Adrenal gland (tissue), 12 donors: ENCODE results near the gene KCNN3. TPM values are rescaled to one million over a fixed set of nuclear protein-coding genes. Genes with fewer than 3 reads are reported as not detected.

Source experiments
- DNase-seq, 7 donors: peaks; one replicate each; pipeline ENCODE4 v3.0.0-alpha.2; 2019 to 2020
- H3K27ac ChIP-seq, 5 donors: fragments of 200-600 bp; sonication (generic) in 4 of 5; 1 replicate in 3 of 5; 2 replicates in 2 of 5; pipeline versions ENCODE4 v1.5.1 to v1.8.0; 2016 to 2020; ENCODE audit warnings: mild to moderate bottlenecking in 1 of 5
- H3K27me3 ChIP-seq: fragments of 200-600 bp; 2 replicates; pipeline ENCODE4 v1.8.0; 2021
- H3K36me3 ChIP-seq, 2 donors: fragments of 200-600 bp; replicated peaks in 1 of 2; 1 replicate in 1 of 2; 2 replicates in 1 of 2; pipeline versions ENCODE4 v1.5.1 to v1.8.0; 2018 to 2022
- H3K4me1 ChIP-seq, 2 donors: fragments of 200-600 bp; replicated peaks in 1 of 2; 1 replicate in 1 of 2; 2 replicates in 1 of 2; pipeline versions ENCODE4 v1.5.1 to v1.8.0; 2018 to 2021
- H3K4me3 ChIP-seq, 4 donors: fragments of 200-600 bp; sonication (generic) in 3 of 4; one replicate each; pipeline ENCODE4 v1.5.1; 2016 to 2018
- H3K9me3 ChIP-seq, 3 donors: fragments of 200-600 bp; sonication (generic) in 1 of 3; replicated peaks in 1 of 3; 1 replicate in 2 of 3; 2 replicates in 1 of 3; pipeline versions ENCODE4 v1.5.1 to v1.8.0; 2016 to 2021
- POLR2A ChIP-seq, 2 donors: fragments of 450-650 bp; IDR thresholded peaks; one replicate each; pipeline ENCODE4 v1.6.1; 2017; ENCODE audit warnings: antibody characterized with exemption in 2 of 2, mild to moderate bottlenecking in 2 of 2, moderate library complexity in 1 of 2
- WGBS, 4 donors: extraction: QIAGEN DNeasy Blood & Tissue Kit in 2 of 4; methylation state at CpG; one replicate each; pipeline versions ENCODE4 v1.1.5 to v1.1.7; 2013 to 2017; 5-methylcytosine and 5-hydroxymethylcytosine counted together
- intact Hi-C, 2 donors: fragments of 100-400 bp; cut with DNase I; formaldehyde crosslinking; loops; one replicate each; pipeline versions ENCODE4 v1.14.1 to v1.15.0; 2022 to 2023
- polyA plus RNA-seq, 3 donors: library from polyadenylated mRNA; stranded (reverse); fragments of 200-250 nt in 2 of 3; fragments of 350-450 nt in 1 of 3; fragmentation: Illumina TruSeq in 1 of 3; extraction: RNeasy Lipid Tissue Mini Kit (QIAGEN cat#74804) in 1 of 3; gene quantifications; one replicate each; pipeline ENCODE4 v1.2.3, GENCODE V29; 2013 to 2014
- total RNA-seq, 9 donors: library from RNA; depleted of rRNA in 4 of 9; stranded (reverse); fragments of >200 nt in 4 of 9; fragments of 120-200 nt in 1 of 9; fragmentation: NEBNext Ultra II Directional in 1 of 9; extraction: Animal tissue kit (Norgen Biotek cat#: 25700) in 1 of 9; gene quantifications; one replicate each; pipeline versions ENCODE4 v1.1.0 to v1.2.4, GENCODE V29; 2013 to 2023
- TF ChIP-seq, protein P1 (sequence below), 6 experiments: fragments of 450-650 bp in 4 of 6; fragments of 200-600 bp in 2 of 6; sonication (generic) in 1 of 6; IDR thresholded peaks; 1 replicate in 5 of 6; 2 replicates in 1 of 6; pipeline versions ENCODE4 v1.5.1 to v1.8.0; 2016 to 2021; ENCODE audit warnings: antibody characterized with exemption in 6 of 6, mild to moderate bottlenecking in 2 of 6, moderate library complexity in 1 of 6
- donor health status: healthy with polysubstance abuse.
- donor health status: Bipolar disorder and iron deficiency.
- donor health status: DM: yes; HTN: yes; CAD: no.
- donor health status: DM: no; HTN: no; CAD: no.
- donor health status: DM: no; HTN: no; CAD: no.
- donor health status: DM: yes; HTN: yes; CAD: no.

Gene KCNN3
- total and polyA plus RNA-seq, 12 donors, result 0.17 to 2.3 (median 0.97) TPM

DNA sequence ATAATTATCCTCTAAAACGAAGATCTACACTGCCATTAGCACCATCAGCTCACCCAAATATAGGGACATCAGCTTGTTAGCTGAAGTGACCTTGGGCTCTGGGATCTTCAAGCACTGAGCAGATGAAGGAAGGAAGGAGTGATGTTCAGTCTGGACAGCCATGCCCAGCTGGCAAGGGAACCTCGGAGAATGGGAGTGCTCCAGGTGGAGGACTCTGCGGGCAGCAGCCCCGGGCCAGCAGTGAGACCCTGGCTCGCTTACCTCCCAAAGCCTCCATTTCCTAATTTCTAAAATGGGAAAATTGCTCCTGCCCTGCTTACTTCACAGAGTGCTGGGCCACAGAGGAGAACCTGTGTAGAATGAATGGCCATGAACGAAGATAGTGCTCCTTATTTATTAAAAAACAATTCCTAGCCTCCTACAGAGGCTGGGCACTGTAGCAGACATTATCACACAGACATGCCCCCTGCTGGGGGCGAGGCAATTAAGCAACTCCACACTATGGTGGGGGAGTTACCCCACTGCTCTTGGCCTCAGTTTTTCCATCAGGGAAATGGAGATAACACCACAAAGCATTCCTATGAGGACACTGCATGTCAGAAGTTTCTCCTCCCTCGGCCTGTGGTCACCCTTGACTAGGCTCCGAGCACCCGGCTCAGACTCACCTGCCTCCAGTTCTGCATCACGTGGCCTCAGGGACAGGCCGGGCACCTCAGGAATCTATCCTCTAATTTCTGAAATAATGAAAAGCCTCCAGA is 117.6 kb downstream of the KCNN3 start:
- Histone ChIP-seq H3K27ac (peak overlapping the region in 1 of 5 donors; percentile 38), H3K4me1 (peaks cover 0 to 8% of the 10 kb centered on the region in 2 donors), H3K27me3 (peaks cover 12% of the 10 kb centered on the region), H3K9me3 (no peaks in the 10 kb centered on the region), H3K4me3 (no peak overlapping the region), H3K36me3 (no peaks in the 10 kb centered on the region)
- intact Hi-C loops, result no loop called here
- no peak for TF ChIP-seq POLR2A (IDR thresholded peaks at IDR 0.05)
- TF ChIP-seq, protein P1, sequence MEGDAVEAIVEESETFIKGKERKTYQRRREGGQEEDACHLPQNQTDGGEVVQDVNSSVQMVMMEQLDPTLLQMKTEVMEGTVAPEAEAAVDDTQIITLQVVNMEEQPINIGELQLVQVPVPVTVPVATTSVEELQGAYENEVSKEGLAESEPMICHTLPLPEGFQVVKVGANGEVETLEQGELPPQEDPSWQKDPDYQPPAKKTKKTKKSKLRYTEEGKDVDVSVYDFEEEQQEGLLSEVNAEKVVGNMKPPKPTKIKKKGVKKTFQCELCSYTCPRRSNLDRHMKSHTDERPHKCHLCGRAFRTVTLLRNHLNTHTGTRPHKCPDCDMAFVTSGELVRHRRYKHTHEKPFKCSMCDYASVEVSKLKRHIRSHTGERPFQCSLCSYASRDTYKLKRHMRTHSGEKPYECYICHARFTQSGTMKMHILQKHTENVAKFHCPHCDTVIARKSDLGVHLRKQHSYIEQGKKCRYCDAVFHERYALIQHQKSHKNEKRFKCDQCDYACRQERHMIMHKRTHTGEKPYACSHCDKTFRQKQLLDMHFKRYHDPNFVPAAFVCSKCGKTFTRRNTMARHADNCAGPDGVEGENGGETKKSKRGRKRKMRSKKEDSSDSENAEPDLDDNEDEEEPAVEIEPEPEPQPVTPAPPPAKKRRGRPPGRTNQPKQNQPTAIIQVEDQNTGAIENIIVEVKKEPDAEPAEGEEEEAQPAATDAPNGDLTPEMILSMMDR (IDR thresholded peaks at IDR 0.05), result no peak
- 73 to 84% (median 78%) methylated on average over 12 of the region's 12 CpGs for WGBS, 4 donors
- peak in 1 of 7 donors; percentile 36 for DNase-seq

DNA sequence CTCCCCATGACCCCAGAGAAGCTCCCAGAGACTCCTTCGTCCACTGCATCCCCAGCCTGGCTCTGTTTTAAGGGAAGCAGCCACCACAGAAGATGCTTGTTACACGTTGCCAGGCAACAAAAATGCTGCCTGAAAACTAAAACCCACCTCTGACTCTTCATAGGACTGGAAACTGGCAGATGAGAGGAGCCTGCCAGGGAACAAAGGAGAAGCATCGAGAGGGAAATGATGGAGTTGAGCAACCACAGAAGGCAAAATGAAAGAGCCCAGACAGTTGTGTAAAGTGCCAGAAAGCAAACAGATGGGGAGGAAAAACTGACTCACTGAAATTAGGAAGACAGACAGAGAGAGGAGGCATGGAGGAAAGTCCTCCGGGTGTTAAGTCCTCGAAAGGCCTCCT is 118.4 kb downstream of the KCNN3 start:
- Histone ChIP-seq H3K4me1 (peaks cover 0 to 16% of the 10 kb centered on the region in 2 donors), H3K27ac (peak overlapping the region in 1 of 5 donors; percentile 38), H3K9me3 (no peaks in the 10 kb centered on the region), H3K4me3 (no peak overlapping the region), H3K36me3 (no peaks in the 10 kb centered on the region), H3K27me3 (peaks cover 12% of the 10 kb centered on the region)
- intact Hi-C loops, result no loop called here
- 57 to 69% (median 63%) methylated on average over 5 of the region's 5 CpGs for WGBS, 4 donors
- DNase-seq, result peak in 1 of 7 donors; percentile 51
- TF ChIP-seq, protein P1 (IDR thresholded peaks at IDR 0.05), result no peak
- no peak for TF ChIP-seq POLR2A (IDR thresholded peaks at IDR 0.05)

DNA sequence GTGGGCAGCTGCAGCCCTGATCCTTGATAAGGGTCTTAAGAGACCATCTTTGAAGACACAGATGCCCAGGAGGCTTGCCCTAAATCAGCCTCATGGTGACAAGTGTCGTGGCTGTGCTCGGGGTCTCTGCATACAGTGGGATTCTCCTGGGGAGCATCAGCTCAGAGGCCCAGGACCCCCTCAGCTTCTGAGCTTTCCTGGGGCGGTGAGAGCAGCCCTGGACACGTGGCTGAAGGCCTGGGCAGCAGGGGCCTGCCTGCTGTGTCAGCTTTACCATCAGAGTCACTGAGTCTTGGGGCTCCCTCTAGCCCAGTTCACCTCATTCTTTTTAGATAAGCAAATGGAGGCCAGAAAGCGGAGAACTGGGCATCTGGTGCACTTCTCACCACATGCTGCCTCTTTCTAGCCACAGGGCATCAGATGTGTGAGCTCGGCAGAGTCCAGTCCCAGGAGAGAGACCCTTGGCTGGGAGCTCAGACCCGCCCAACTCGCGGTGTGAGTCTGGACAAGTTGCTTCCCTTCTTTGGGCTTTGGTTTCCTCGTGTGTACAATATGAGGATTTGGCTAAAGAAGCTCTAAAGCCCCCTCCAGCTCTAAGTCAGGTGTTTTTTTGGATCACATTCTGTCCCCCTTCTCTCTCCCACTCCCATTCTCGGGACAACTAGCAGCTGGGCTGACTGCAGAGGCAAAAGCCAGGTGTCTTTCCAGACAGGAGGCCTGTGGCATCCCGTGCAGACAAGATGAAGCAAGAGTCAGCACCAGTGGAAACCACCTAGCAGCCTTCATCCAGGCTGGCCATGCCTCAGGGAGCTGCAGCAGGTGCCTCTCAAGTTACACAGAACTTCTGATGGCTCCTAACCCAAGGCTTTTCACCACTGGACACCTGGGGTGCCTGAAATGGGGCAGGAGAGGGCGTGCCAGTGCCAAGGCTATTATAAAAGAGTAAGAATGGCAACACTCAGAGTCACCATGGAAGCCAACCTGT is 119.1 kb downstream of the KCNN3 start:
- H3K27me3 ChIP-seq, result peaks cover 12% of the 10 kb centered on the region
- no peaks in the 10 kb centered on the region for H3K9me3 ChIP-seq
- no peak overlapping the region for H3K4me3 ChIP-seq
- WGBS, 4 donors, result 79 to 84% (median 81%) methylated on average over 11 to 13 of the region's 13 CpGs
- peak overlapping the region in 1 of 5 donors; percentile 38 for H3K27ac ChIP-seq
- peak in 1 of 7 donors; percentile 51 for DNase-seq
- no peak for TF ChIP-seq POLR2A (IDR thresholded peaks at IDR 0.05)
- TF ChIP-seq, protein P1 (IDR thresholded peaks at IDR 0.05), result no peak
- peaks cover 0 to 16% of the 10 kb centered on the region in 2 donors for H3K4me1 ChIP-seq
- no peaks in the 10 kb centered on the region for H3K36me3 ChIP-seq
- intact Hi-C loops, result no loop called here
